WERI-Rb-1 (cell line): ENCODE data around the gene CCDC106.

ENCODE experiments used
- DNase-seq: peaks from one replicate; pipeline ENCODE4 v3.0.0-alpha.2; 2020
- H3K27ac ChIP-seq: fragments of 250-450 bp; sonication (Bioruptor Pico); 2 replicates; pipeline ENCODE4 v1.5.1; 2020; ENCODE audit warnings: mild to moderate bottlenecking, moderate library complexity
- H3K27me3 ChIP-seq: fragments of 250-450 bp; sonication (Bioruptor Pico); 2 replicates; pipeline ENCODE4 v1.5.1; 2021; ENCODE audit warnings: mild to moderate bottlenecking, low read depth, moderate library complexity; ENCODE audit not compliant: insufficient read depth, severe bottlenecking
- H3K36me3 ChIP-seq: fragments of 250-450 bp; sonication (Bioruptor Pico); 2 replicates; pipeline ENCODE4 v1.5.1; 2020; ENCODE audit warnings: mild to moderate bottlenecking, moderate library complexity
- H3K4me3 ChIP-seq: 2 replicates; pipeline ENCODE4 v1.5.1; 2011; ENCODE audit warnings: low read depth, mild to moderate bottlenecking, control low read depth, low read length
- H3K9me3 ChIP-seq: fragments of 250-450 bp; sonication (Bioruptor Pico); 2 replicates; pipeline ENCODE4 v1.5.1; 2021; ENCODE audit warnings: mild to moderate bottlenecking, moderate library complexity; ENCODE audit not compliant: severe bottlenecking
- TF ChIP-seq, protein P1 (sequence below): IDR thresholded peaks from 2 replicates; pipeline ENCODE4 v1.5.1; 2011; ENCODE audit warnings: low read depth, mild to moderate bottlenecking, control low read depth, inconsistent platforms, low read length

The CCDC106 gene

GRCh38 chr19:55643887-55644176 lies 4.2 kb upstream of the CCDC106 start:
- Histone ChIP-seq H3K9me3 (no peaks in the 10 kb centered on the region), H3K27me3 (no peaks in the 10 kb centered on the region), H3K27ac (peak overlapping the region; percentile 71), H3K4me3 (peak overlapping the region; percentile 86), H3K36me3 (peaks cover 17% of the 10 kb centered on the region)
- TF ChIP-seq, protein P1, sequence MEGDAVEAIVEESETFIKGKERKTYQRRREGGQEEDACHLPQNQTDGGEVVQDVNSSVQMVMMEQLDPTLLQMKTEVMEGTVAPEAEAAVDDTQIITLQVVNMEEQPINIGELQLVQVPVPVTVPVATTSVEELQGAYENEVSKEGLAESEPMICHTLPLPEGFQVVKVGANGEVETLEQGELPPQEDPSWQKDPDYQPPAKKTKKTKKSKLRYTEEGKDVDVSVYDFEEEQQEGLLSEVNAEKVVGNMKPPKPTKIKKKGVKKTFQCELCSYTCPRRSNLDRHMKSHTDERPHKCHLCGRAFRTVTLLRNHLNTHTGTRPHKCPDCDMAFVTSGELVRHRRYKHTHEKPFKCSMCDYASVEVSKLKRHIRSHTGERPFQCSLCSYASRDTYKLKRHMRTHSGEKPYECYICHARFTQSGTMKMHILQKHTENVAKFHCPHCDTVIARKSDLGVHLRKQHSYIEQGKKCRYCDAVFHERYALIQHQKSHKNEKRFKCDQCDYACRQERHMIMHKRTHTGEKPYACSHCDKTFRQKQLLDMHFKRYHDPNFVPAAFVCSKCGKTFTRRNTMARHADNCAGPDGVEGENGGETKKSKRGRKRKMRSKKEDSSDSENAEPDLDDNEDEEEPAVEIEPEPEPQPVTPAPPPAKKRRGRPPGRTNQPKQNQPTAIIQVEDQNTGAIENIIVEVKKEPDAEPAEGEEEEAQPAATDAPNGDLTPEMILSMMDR = no peak
- no peak for DNase-seq

DNA sequence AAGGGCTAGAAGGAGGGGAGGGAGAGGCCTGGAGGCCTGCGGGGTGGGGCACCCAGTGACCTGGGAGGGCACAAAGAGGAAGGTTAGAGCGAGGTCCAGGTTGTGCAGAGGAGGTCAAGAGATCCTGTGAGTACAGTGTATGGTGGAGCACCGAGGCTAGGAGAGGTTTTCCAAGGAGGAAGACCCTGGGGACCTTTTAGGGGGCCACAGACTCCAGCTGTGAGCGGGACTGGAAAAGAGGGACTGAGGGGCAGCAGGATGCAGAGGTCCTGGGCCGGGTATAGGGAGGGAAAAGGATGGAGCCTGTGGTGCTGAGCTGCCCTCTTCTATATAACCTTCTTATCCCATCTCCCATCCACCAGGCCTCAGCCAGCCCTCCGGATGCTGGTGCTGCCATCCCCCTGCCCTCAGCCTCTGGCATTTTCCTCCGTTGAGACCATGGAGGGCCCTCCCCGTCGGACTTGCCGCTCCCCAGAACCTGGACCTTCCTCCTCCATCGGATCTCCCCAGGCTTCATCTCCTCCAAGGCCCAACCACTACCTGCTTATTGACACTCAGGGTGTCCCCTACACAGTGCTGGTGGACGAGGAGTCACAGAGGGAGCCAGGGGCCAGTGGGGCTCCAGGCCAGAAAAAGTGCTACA lies 3.7 kb upstream of the CCDC106 start:
- no peaks in the 10 kb centered on the region for H3K27me3 ChIP-seq
- DNase-seq = no peak
- peaks cover 18% of the 10 kb centered on the region for H3K36me3 ChIP-seq
- H3K27ac ChIP-seq = peak overlapping the region; percentile 71
- no peaks in the 10 kb centered on the region for H3K9me3 ChIP-seq
- peak overlapping the region; percentile 86 for H3K4me3 ChIP-seq
- TF ChIP-seq, protein P1 = no peak

- DNase-seq = no peak
- Histone ChIP-seq H3K4me3 (no peak overlapping the region), H3K9me3 (no peaks in the 10 kb centered on the region), H3K36me3 (peaks cover 21% of the 10 kb centered on the region), H3K27ac (no peak overlapping the region), H3K27me3 (no peaks in the 10 kb centered on the region)
- TF ChIP-seq, protein P1 = no peak
Observed at GRCh38 chr19:55644842-55645511, 3.0 kb upstream of the CCDC106 start.

DNA sequence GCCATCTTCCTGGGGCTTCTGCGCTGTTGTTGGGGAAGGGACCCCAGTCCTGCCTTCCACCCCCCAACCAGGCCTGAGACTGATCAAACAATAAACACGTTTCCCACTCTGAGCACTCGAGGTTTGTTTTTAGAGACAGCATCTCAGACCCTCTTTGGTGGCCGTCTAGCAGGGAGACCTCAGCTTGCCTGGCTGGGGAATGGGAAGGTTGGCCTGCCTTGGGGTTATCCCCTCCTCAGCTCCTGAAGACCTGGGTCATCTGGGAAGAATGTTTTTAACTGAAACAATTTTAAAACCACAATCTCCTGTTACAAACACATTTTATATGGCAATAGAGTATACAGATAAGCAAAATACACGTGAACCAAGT lies 2.5 kb upstream of the CCDC106 start:
- no peak overlapping the region for H3K27ac ChIP-seq
- no peak overlapping the region for H3K4me3 ChIP-seq
- no peaks in the 10 kb centered on the region for H3K27me3 ChIP-seq
- no peak for DNase-seq
- H3K9me3 ChIP-seq = no peaks in the 10 kb centered on the region
- TF ChIP-seq, protein P1 = no peak
- H3K36me3 ChIP-seq = peaks cover 21% of the 10 kb centered on the region

DNA sequence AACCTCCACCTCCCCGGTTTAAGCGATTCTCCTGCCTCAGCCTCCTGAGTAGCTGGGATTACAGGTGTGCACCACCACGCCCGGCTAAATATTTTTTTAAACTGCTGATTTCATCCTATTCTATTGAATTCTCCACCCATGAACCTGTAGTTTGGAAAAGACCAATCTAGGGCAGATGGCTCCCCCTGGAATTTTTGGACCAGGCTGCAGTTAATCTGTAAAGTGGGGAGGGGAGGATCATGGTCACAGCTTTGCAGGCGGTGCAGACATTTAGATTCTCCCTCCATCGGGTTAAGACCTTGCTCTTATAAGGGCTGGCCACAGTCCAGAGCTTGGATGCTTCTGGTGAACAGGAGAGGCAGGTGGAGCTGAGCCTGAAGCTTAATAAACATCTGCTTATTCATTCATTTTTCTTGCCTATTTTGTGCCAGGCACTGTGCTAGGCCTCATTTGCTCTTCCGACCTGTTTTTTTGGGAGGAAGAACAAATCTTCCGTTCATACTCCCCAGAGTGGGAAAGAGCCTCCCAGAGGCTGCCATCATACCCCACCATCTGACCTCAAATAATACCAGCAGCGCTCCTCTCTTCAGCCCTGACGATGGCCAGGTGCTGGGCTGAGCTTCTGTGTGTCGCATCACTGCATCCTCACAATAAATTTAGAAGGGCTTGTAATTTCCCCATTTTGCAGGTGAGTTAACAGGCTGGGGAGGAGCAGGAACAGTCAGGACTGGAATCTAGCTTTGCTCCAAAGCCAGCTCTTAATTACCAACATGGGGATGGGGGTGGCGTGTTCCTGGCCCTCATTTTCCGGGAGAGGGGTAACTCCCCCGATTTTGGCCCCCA lies 902 bp upstream of the CCDC106 start:
- Histone ChIP-seq H3K27me3 (no peaks in the 10 kb centered on the region), H3K9me3 (no peaks in the 10 kb centered on the region), H3K4me3 (peak overlapping the region; percentile 84), H3K36me3 (peaks cover 24% of the 10 kb centered on the region), H3K27ac (peak overlapping the region; percentile 94)
- DNase-seq = no peak
- TF ChIP-seq, protein P1 = no peak
